GM12892 (cell line): ENCODE results near the gene PSMA6.

Experiments used
- POLR2A ChIP-seq: IDR thresholded peaks from 2 replicates; pipeline ENCODE4 v1.6.1; 2011; ENCODE audit warnings: low read depth, low read length, control low read depth
- POLR2AphosphoS5 ChIP-seq: IDR thresholded peaks from 2 replicates; pipeline ENCODE4 v1.6.1; 2011; ENCODE audit warnings: low read depth, low read length, control low read depth

DNA sequence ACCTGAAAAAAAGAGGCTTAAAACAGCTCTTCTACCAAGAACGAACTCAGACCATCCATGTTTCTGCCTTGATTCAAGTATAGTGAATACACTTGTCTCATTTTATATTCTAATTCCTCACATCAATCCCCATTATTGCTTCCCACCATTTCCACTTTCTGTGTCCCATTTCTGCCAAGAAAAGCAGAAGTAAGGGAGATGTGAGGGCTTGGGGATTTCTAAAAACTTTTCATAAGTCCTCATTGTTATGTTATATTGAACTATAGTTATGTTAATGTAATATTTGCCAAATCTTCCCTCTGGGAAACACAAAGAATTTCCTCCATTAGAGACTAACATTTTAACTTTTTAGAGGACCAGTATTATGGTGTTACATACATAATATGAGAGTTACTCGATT is 48.2 kb upstream of the PSMA6 start:
- TF ChIP-seq POLR2A (no peak), POLR2AphosphoS5 (no peak)
